Right cardiac atrium (tissue), 5 donors: ENCODE data around the gene GNAQ. TPM values are rescaled to one million over a fixed set of nuclear protein-coding genes. Genes with fewer than 3 reads are reported as not detected.

ENCODE experiments used
- ATAC-seq, 2 donors: fragments of 200-7000 bp; cut with Tn5 transposase; one replicate each; pipeline versions ENCODE4 v1.8.0 to v1.9.1; 2020; ENCODE audit warnings: moderate library complexity in 2 of 2, mild to moderate bottlenecking in 1 of 2
- DNase-seq, 3 donors: peaks; one replicate each; pipeline ENCODE4 v3.0.0-alpha.2; 2020
- H3K27ac ChIP-seq: one replicate; pipeline ENCODE4 v1.5.1; 2013; ENCODE audit warnings: mild to moderate bottlenecking, low read length, control low read depth, moderate library complexity
- H3K27me3 ChIP-seq: one replicate; pipeline ENCODE4 v1.6.1; 2013; ENCODE audit not compliant: control insufficient read depth, insufficient read depth
- H3K4me1 ChIP-seq: one replicate; pipeline ENCODE4 v1.6.1; 2013; ENCODE audit warnings: low read length; ENCODE audit not compliant: control insufficient read depth, insufficient read depth
- H3K4me3 ChIP-seq: one replicate; pipeline ENCODE4 v1.5.1; 2013; ENCODE audit warnings: low read length, control low read depth
- H3K9me3 ChIP-seq: one replicate; pipeline ENCODE4 v1.6.1; 2013; ENCODE audit warnings: low read length; ENCODE audit not compliant: control insufficient read depth
- WGBS: extraction: QIAGEN DNeasy Blood & Tissue Kit; methylation state at CpG from one replicate; pipeline ENCODE4 v1.1.7; 2013; 5-methylcytosine and 5-hydroxymethylcytosine counted together
- intact Hi-C, 4 donors: fragments of 100-400 bp; cut with DNase I; formaldehyde crosslinking; loops; one replicate each; pipeline versions ENCODE4 v1.11.0 to v1.14.0; 2022 to 2023
- polyA plus RNA-seq: library from polyadenylated mRNA; stranded (reverse); fragments of 200-250 nt; gene quantifications from one replicate; pipeline ENCODE4 v1.2.3, GENCODE V29; 2013
- total RNA-seq, 4 donors: library from RNA; stranded (reverse); fragmentation: NEBNext Ultra II Directional; extraction: Animal tissue kit (Norgen Biotek cat#: 25700); gene quantifications; one replicate each; pipeline ENCODE4 v1.2.1, GENCODE V29; 2021
- donor health status: healthy with polysubstance abuse.
- donor health status: DM: no; HTN: yes; CAD: no.
- donor health status: DM: no; HTN: no; CAD: no.
- donor health status: DM: no; HTN: yes; CAD: no; lungs with severe emphysema.
- donor health status: DM: yes; HTN: yes; CAD: no.

The GNAQ gene
- total and polyA plus RNA-seq, 5 donors, result 6.0 to 18.1 (median 16.4) TPM

- WGBS, result 62% methylated on average over 1 of the region's 1 CpG
- no peaks in the 10 kb centered on the region for H3K27me3 ChIP-seq
- H3K9me3 ChIP-seq, result no peaks in the 10 kb centered on the region
- H3K27ac ChIP-seq, result no peak overlapping the region
- H3K4me3 ChIP-seq, result no peak overlapping the region
- no peak for ATAC-seq
- no peak for DNase-seq
- intact Hi-C loops, result no loop called here
- peaks cover 8% of the 10 kb centered on the region for H3K4me1 ChIP-seq
Observed at GRCh38 chr9:77856615-77857014, 175.0 kb downstream of the GNAQ start.

- WGBS, result 89% methylated on average over 1 of the region's 1 CpG
- H3K27ac ChIP-seq, result no peak overlapping the region
- ATAC-seq, result no peak
- H3K27me3 ChIP-seq, result no peaks in the 10 kb centered on the region
- no peak for DNase-seq
- peaks cover 12% of the 10 kb centered on the region for H3K4me1 ChIP-seq
- H3K9me3 ChIP-seq, result no peaks in the 10 kb centered on the region
- intact Hi-C loops, result no loop called here
- H3K4me3 ChIP-seq, result no peak overlapping the region
Observed at GRCh38 chr9:77854916-77855311, 176.7 kb downstream of the GNAQ start.

- no peak for ATAC-seq
- no peaks in the 10 kb centered on the region for H3K27me3 ChIP-seq
- H3K9me3 ChIP-seq, result no peaks in the 10 kb centered on the region
- H3K4me3 ChIP-seq, result no peak overlapping the region
- H3K27ac ChIP-seq, result no peak overlapping the region
- 69% methylated on average over 4 of the region's 4 CpGs for WGBS
- no peak for DNase-seq
- intact Hi-C loops, result no loop called here
- H3K4me1 ChIP-seq, result peaks cover 14% of the 10 kb centered on the region
Observed at GRCh38 chr9:77854258-77854915, 177.2 kb downstream of the GNAQ start.

GRCh38 chr9:77853716-77854115 lies 177.9 kb downstream of the GNAQ start:
- H3K9me3 ChIP-seq, result no peaks in the 10 kb centered on the region
- no peak overlapping the region for H3K27ac ChIP-seq
- ATAC-seq, result no peak
- DNase-seq, result no peak
- no peaks in the 10 kb centered on the region for H3K27me3 ChIP-seq
- H3K4me1 ChIP-seq, result peaks cover 14% of the 10 kb centered on the region
- intact Hi-C loops, result no loop called here
- H3K4me3 ChIP-seq, result no peak overlapping the region
- 88% methylated on average over 3 of the region's 3 CpGs for WGBS

- Histone ChIP-seq H3K27ac (no peak overlapping the region), H3K4me1 (peaks cover 20% of the 10 kb centered on the region), H3K9me3 (no peaks in the 10 kb centered on the region), H3K4me3 (no peak overlapping the region), H3K27me3 (no peaks in the 10 kb centered on the region)
- ATAC-seq (no peak), DNase-seq (no peak)
- intact Hi-C loops, result no loop called here
- WGBS, result 47% methylated on average over 3 of the region's 3 CpGs
Observed at GRCh38 chr9:77851882-77852595, 179.6 kb downstream of the GNAQ start.

- peak; percentile 59 to 70 (median 67) for DNase-seq
- intact Hi-C loops, result loop anchor here in 1 of 4 donors (10.0 kb wide), 1 partner anchor 186 kb away; the partner anchor contains the start of gene GNAQ
Observed at GRCh38 chr9:77848897-77849296, 182.7 kb downstream of the GNAQ start.

GRCh38 chr9:77848404-77848803 lies 183.2 kb downstream of the GNAQ start:
- H3K9me3 ChIP-seq, result no peaks in the 10 kb centered on the region
- no peaks in the 10 kb centered on the region for H3K27me3 ChIP-seq
- peaks cover 23% of the 10 kb centered on the region for H3K4me1 ChIP-seq
- 53% methylated on average over 2 of the region's 2 CpGs for WGBS
- H3K4me3 ChIP-seq, result no peak overlapping the region
- DNase-seq (peak in 1 of 3 donors; percentile 40), ATAC-seq (peak; percentile 50)
- intact Hi-C loops, result loop anchor here in 1 of 4 donors (10.0 kb wide), 1 partner anchor 186 kb away; the partner anchor contains the start of gene GNAQ
- H3K27ac ChIP-seq, result peak overlapping the region; percentile 89

More at GRCh38 chr9:77848897-77849296, 182.7 kb downstream of the GNAQ start:
- Histone ChIP-seq H3K4me1 (peaks cover 23% of the 10 kb centered on the region), H3K27ac (peak overlapping the region; percentile 89), H3K4me3 (no peak overlapping the region), H3K27me3 (no peaks in the 10 kb centered on the region), H3K9me3 (no peaks in the 10 kb centered on the region)
- WGBS, result 40% methylated on average over 6 of the region's 6 CpGs
- ATAC-seq, result peak; percentile 93

GRCh38 chr9:77847626-77848025 lies 184.0 kb downstream of the GNAQ start:
- peak overlapping the region; percentile 89 for H3K27ac ChIP-seq
- intact Hi-C loops, result loop anchor here in 1 of 4 donors (10.0 kb wide), 1 partner anchor 187 kb away; the partner anchor contains the start of gene GNAQ
- ATAC-seq (peak in 1 of 2 donors; percentile 3), DNase-seq (no peak)
- peaks cover 23% of the 10 kb centered on the region for H3K4me1 ChIP-seq
- no peak overlapping the region for H3K4me3 ChIP-seq
- no peaks in the 10 kb centered on the region for H3K9me3 ChIP-seq
- 59% methylated on average over 2 of the region's 2 CpGs for WGBS
- H3K27me3 ChIP-seq, result no peaks in the 10 kb centered on the region

GRCh38 chr9:77847059-77847499 lies 184.5 kb downstream of the GNAQ start:
- 54% methylated on average over 8 of the region's 8 CpGs for WGBS
- ATAC-seq (peak; percentile 58 to 90), DNase-seq (peak in 1 of 3 donors; percentile 43)
- intact Hi-C loops, result loop anchor here in 1 of 4 donors (10.0 kb wide), 1 partner anchor 188 kb away; the partner anchor contains the start of gene GNAQ
- Histone ChIP-seq H3K9me3 (no peaks in the 10 kb centered on the region), H3K4me1 (peaks cover 20% of the 10 kb centered on the region), H3K4me3 (no peak overlapping the region), H3K27ac (no peak overlapping the region), H3K27me3 (no peaks in the 10 kb centered on the region)

- ATAC-seq (no peak), DNase-seq (no peak)
- intact Hi-C loops, result loop anchor here in 1 of 4 donors (10.0 kb wide), 1 partner anchor 190 kb away; the partner anchor contains the start of gene GNAQ
- Histone ChIP-seq H3K27ac (no peak overlapping the region), H3K4me3 (no peak overlapping the region), H3K4me1 (peaks cover 14% of the 10 kb centered on the region), H3K27me3 (no peaks in the 10 kb centered on the region), H3K9me3 (no peaks in the 10 kb centered on the region)
- 98% methylated on average over 4 of the region's 4 CpGs for WGBS
Observed at GRCh38 chr9:77844415-77844814, 187.2 kb downstream of the GNAQ start.

GRCh38 chr9:77843871-77844155 lies 187.8 kb downstream of the GNAQ start:
- Histone ChIP-seq H3K27me3 (no peaks in the 10 kb centered on the region), H3K27ac (no peak overlapping the region), H3K9me3 (no peaks in the 10 kb centered on the region), H3K4me1 (peaks cover 14% of the 10 kb centered on the region), H3K4me3 (no peak overlapping the region)
- 88% methylated on average over 1 of the region's 1 CpG for whole genome bisulfite sequencing
- intact Hi-C loops, result loop anchor here in 1 of 4 donors (10.0 kb wide), 1 partner anchor 191 kb away; the partner anchor contains the start of gene GNAQ
- ATAC-seq, result no peak
- DNase-seq, result no peak
